ENCODE results near the gene CCDC183. TPM values are rescaled to one million over a fixed set of nuclear protein-coding genes. Genes with fewer than 3 reads are reported as not detected.
A peak's percentile ranks its signal among the peaks of the same experiment; 100 is the strongest.
"Not testable (repeated sequence)": the region's sequence is repeated elsewhere in the genome, so short reads cannot be mapped to it uniquely, and the experiment has no call there.

CCDC183 gene
- total and polyA plus RNA-seq, 3 experiments from 2014 or later: 0.26 to 0.73 TPM; not detected in 1

- Mint-ChIP-seq H3K9me3 (no peaks in the 10 kb centered on the region), H3K27me3 (peaks cover 2% of the 10 kb centered on the region in 2 donors), H3K4me3 (no peak overlapping the region), H3K36me3 (peaks cover 0 to 24% (median 3%) of the 10 kb centered on the region in 3 donors), H3K4me1 (peaks cover 6 to 13% (median 13%) of the 10 kb centered on the region in 3 donors), H3K27ac (no peak overlapping the region)
- no peaks in the 10 kb centered on the region for H3K27me3 ChIP-seq (ENCODE audit: insufficient read depth, low read length, poor library complexity, severe bottlenecking)
- H3K9me3 ChIP-seq (ENCODE audit: low read length): no peaks in the 10 kb centered on the region
- H3K4me1 ChIP-seq (ENCODE audit: insufficient read depth, low read length): peaks cover 14% of the 10 kb centered on the region
- H3K4me3 ChIP-seq (ENCODE audit: low read length): no peak overlapping the region
- ChIA-PET POLR2A (no interaction called here), CTCF (interaction anchor here (1.4 kb wide), 1 partner anchor 27 kb away, joined by 3 read pairs; no protein-coding TSS in a partner anchor)
- no peaks in the 10 kb centered on the region for H3K36me3 ChIP-seq (ENCODE audit: insufficient read depth, low read length)
- no peak for DNase-seq
- H3K27ac ChIP-seq (ENCODE audit: low read depth, low read length): no peak overlapping the region
Measured at GRCh38 chr9:136838314-136839228, 42.4 kb downstream of the CCDC183 start.

GRCh38 chr9:136839229-136840139, 43.3 kb downstream of the CCDC183 start:
- POLR2A ChIA-PET: no interaction called here
- peaks cover 3 to 6% of the 10 kb centered on the region in 2 donors for H3K27me3 Mint-ChIP-seq
- H3K4me1 Mint-ChIP-seq: peaks cover 8 to 17% (median 12%) of the 10 kb centered on the region in 3 donors
- Histone ChIP-seq H3K36me3 (ENCODE audit: insufficient read depth, low read length) (no peaks in the 10 kb centered on the region), H3K27ac (ENCODE audit: low read depth, low read length) (no peak overlapping the region), H3K4me3 (ENCODE audit: low read length) (no peak overlapping the region), H3K27me3 (ENCODE audit: insufficient read depth, low read length, poor library complexity, severe bottlenecking) (no peaks in the 10 kb centered on the region), H3K9me3 (ENCODE audit: low read length) (no peaks in the 10 kb centered on the region), H3K4me1 (ENCODE audit: insufficient read depth, low read length) (peaks cover 14% of the 10 kb centered on the region)
- H3K9me3 Mint-ChIP-seq: no peaks in the 10 kb centered on the region
- peak overlapping the region in 2 of 8 donors; percentile 27 to 48 for H3K27ac Mint-ChIP-seq
- DNase-seq: no peak
- peaks cover 0 to 18% (median 0%) of the 10 kb centered on the region in 3 donors for H3K36me3 Mint-ChIP-seq
- H3K4me3 Mint-ChIP-seq: peak overlapping the region in 3 of 7 donors; percentile 20 to 72 (median 59)
- CTCF ChIA-PET: interaction anchor here (1.0 to 1.4 kb wide), 3 partner anchors 28 to 195 kb away, joined by 3 read pairs; no protein-coding TSS in a partner anchor

GRCh38 chr9:136840140-136840876, 44.2 kb downstream of the CCDC183 start:
- Histone ChIP-seq H3K36me3 (ENCODE audit: insufficient read depth, low read length) (no peaks in the 10 kb centered on the region), H3K27me3 (ENCODE audit: insufficient read depth, low read length, poor library complexity, severe bottlenecking) (no peaks in the 10 kb centered on the region), H3K27ac (ENCODE audit: low read depth, low read length) (no peak overlapping the region), H3K9me3 (ENCODE audit: low read length) (no peaks in the 10 kb centered on the region), H3K4me3 (ENCODE audit: low read length) (no peak overlapping the region), H3K4me1 (ENCODE audit: insufficient read depth, low read length) (peaks cover 14% of the 10 kb centered on the region)
- Mint-ChIP-seq H3K4me3 (peak overlapping the region in 4 of 7 donors; percentile 20 to 88 (median 66)), H3K36me3 (peaks cover 0 to 18% (median 0%) of the 10 kb centered on the region in 3 donors), H3K27ac (peak overlapping the region in 2 of 8 donors; percentile 27 to 69), H3K4me1 (peaks cover 8 to 17% (median 12%) of the 10 kb centered on the region in 3 donors), H3K9me3 (no peaks in the 10 kb centered on the region), H3K27me3 (peaks cover 3 to 9% of the 10 kb centered on the region in 2 donors)
- ChIA-PET POLR2A (no interaction called here), CTCF (interaction anchor here (1.0 to 1.2 kb wide), 3 partner anchors 48 to 194 kb away, joined by 3 read pairs; no protein-coding TSS in a partner anchor)
- DNase-seq: no peak

GRCh38 chr9:136840877-136841645, 44.9 kb downstream of the CCDC183 start:
- ChIA-PET POLR2A (no interaction called here), CTCF (interaction anchor here (1.0 to 4.9 kb wide), 11 partner anchors 8 to 194 kb away, joined by 3 to 45 read pairs (median 12); partner anchors contain the start of gene TRAF2)
- no peaks in the 10 kb centered on the region for H3K9me3 ChIP-seq (ENCODE audit: low read length)
- Mint-ChIP-seq H3K9me3 (no peaks in the 10 kb centered on the region), H3K27ac (no peak overlapping the region), H3K4me1 (peaks cover 8 to 17% (median 12%) of the 10 kb centered on the region in 3 donors), H3K4me3 (no peak overlapping the region), H3K36me3 (peaks cover 0 to 18% (median 0%) of the 10 kb centered on the region in 3 donors), H3K27me3 (peaks cover 3 to 10% of the 10 kb centered on the region in 2 donors)
- H3K4me1 ChIP-seq (ENCODE audit: insufficient read depth, low read length): peaks cover 14% of the 10 kb centered on the region
- no peak for DNase-seq
- no peaks in the 10 kb centered on the region for H3K36me3 ChIP-seq (ENCODE audit: insufficient read depth, low read length)
- no peak overlapping the region for H3K27ac ChIP-seq (ENCODE audit: low read depth, low read length)
- H3K27me3 ChIP-seq (ENCODE audit: insufficient read depth, low read length, poor library complexity, severe bottlenecking): no peaks in the 10 kb centered on the region
- no peak overlapping the region for H3K4me3 ChIP-seq (ENCODE audit: low read length)

- Mint-ChIP-seq H3K36me3 (peaks cover 0 to 18% (median 0%) of the 10 kb centered on the region in 3 donors), H3K4me3 (peak overlapping the region; percentile 86 to 96 (median 88)), H3K4me1 (peaks cover 8 to 22% (median 14%) of the 10 kb centered on the region in 3 donors), H3K27ac (peak overlapping the region in 7 of 8 donors; percentile 37 to 79 (median 58)), H3K27me3 (peaks cover 7 to 13% of the 10 kb centered on the region in 2 donors)
- H3K36me3 ChIP-seq (ENCODE audit: insufficient read depth, low read length); DNase-seq; H3K9me3 Mint-ChIP-seq; H3K27me3 ChIP-seq (ENCODE audit: insufficient read depth, low read length, poor library complexity, severe bottlenecking); H3K27ac ChIP-seq (ENCODE audit: low read depth, low read length); H3K9me3 ChIP-seq (ENCODE audit: low read length); H3K4me3 ChIP-seq (ENCODE audit: low read length): not testable (repeated sequence)
- ChIA-PET POLR2A (interaction anchor here (0.6 to 2.2 kb wide), 5 partner anchors 20 to 193 kb away, joined by 3 to 9 read pairs (median 4); no protein-coding TSS in a partner anchor), CTCF (interaction anchor here (0.6 to 4.9 kb wide), 33 partner anchors 9 to 315 kb away, joined by 3 to 45 read pairs (median 4); partner anchors contain the start of genes CLIC3, MAMDC4, NPDC1 and RABL6)
- H3K4me1 ChIP-seq (ENCODE audit: insufficient read depth, low read length): peaks cover 14% of the 10 kb centered on the region
Measured at GRCh38 chr9:136841646-136842379, 45.7 kb downstream of the CCDC183 start.

GRCh38 chr9:136842380-136842948, 46.3 kb downstream of the CCDC183 start, which contains the start of gene AJM1:
Gene AJM1 (plus strand): TSS chr9:136842478. CDS start chr9:136844415, 1,937 bp downstream.
- Histone ChIP-seq H3K4me1 (ENCODE audit: insufficient read depth, low read length) (peaks cover 15% of the 10 kb centered on the region), H3K4me3 (ENCODE audit: low read length) (peak within 1 kb of the TSS; percentile 71)
- Mint-ChIP-seq H3K27ac (peak within 1 kb of the TSS; percentile 37 to 84 (median 68)), H3K36me3 (peaks cover 0 to 18% (median 0%) of the 10 kb centered on the region in 3 donors), H3K4me1 (peaks cover 8 to 25% (median 14%) of the 10 kb centered on the region in 3 donors), H3K27me3 (peaks cover 7 to 15% of the 10 kb centered on the region in 2 donors), H3K4me3 (peak within 1 kb of the TSS; percentile 86 to 96 (median 88))
- H3K9me3 ChIP-seq (ENCODE audit: low read length); H3K36me3 ChIP-seq (ENCODE audit: insufficient read depth, low read length); H3K27me3 ChIP-seq (ENCODE audit: insufficient read depth, low read length, poor library complexity, severe bottlenecking); H3K9me3 Mint-ChIP-seq; H3K27ac ChIP-seq (ENCODE audit: low read depth, low read length): not testable (repeated sequence)
- ChIA-PET POLR2A (interaction anchor here (0.6 to 2.2 kb wide), 6 partner anchors 21 to 192 kb away, joined by 3 to 9 read pairs (median 4); partner anchors contain the start of gene EDF1), CTCF (interaction anchor here (0.6 to 4.9 kb wide), 37 partner anchors 9 to 314 kb away, joined by 3 to 45 read pairs (median 4); partner anchors contain the start of genes CLIC3, MAMDC4, NPDC1 and RABL6)
- peak; percentile 72 to 86 (median 75) for DNase-seq
